A549 (cell line): ENCODE data around the gene MYEOV.

ENCODE experiments used
- CTCF ChIP-seq: fragments of >200 bp; sonication (Bioruptor Twin); formaldehyde crosslinking; IDR thresholded peaks from 3 replicates; pipeline ENCODE4 v1.5.1; 2016
- EP300 ChIP-seq, 2 experiments: fragments of >200 bp; sonication (Bioruptor Twin); formaldehyde crosslinking; IDR thresholded peaks; 2 replicates in 1 of 2; 3 replicates in 1 of 2; pipeline ENCODE4 v1.6.1; 2016 to 2017
- MAX ChIP-seq: IDR thresholded peaks from 2 replicates; pipeline ENCODE4 v1.6.1; 2012
- POLR2A ChIP-seq: IDR thresholded peaks from 2 replicates; pipeline ENCODE4 v1.6.1; 2012; ENCODE audit warnings: mild to moderate bottlenecking, low read length

GRCh38 chr11:69272831-69273485 is 21.0 kb upstream of the MYEOV start:
- TF ChIP-seq MAX (no peak), POLR2A (no peak), EP300 (IDR thresholded peaks at IDR 0.05) (no peak), CTCF (no peak)
